UCSD-AML1 (cell line): ENCODE measurements around the gene CDK7.

Experiments
- DNase-seq: peaks from one replicate; lab custom pipeline; 2025; ENCODE audit not compliant: unreplicated experiment; lab: John Stamatoyannopoulos, UW

The CDK7 gene

GRCh38 chr5:69288688-69289087 lies 54.0 kb downstream of the CDK7 start:
- DNase-seq = no peak

DNA sequence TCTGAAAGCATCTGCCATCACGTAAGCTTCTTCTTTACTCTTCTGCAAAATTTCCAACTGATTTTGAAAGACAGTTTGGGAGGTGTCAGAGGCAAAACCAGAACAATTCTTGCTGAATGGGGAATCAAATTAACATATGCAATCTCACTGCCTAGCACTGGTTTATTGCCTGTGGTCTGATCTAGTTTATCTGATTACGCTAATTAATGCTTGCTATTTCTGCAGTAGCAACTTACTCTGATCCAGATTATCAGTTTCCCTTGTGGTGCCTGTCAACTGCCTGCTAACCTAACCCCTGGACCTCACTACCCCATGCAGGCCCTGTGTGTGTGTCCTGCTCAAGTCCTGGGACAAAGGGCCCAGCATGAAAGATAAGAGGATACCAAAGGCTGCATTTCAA lies 57.6 kb downstream of the CDK7 start:
- DNase-seq = no peak

DNA sequence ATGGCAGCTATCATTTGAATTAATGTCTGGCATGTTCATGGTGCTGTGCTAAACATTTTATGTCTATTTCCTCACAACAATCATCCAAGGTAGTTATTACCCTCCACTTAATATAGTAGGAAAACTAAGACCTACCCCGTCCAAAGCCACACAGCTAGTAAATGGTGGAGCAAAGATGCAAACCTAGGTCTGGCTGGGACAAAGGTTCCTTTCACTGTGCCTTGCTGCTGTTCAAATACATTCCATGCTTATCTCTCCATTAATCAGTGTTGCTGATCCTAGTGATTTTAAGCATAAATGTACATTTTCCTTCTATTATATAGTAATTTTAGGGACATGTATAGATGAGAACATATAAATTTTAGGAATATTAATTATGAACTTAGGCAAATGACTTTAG lies 59.2 kb downstream of the CDK7 start:
- no peak for DNase-seq

- DNase-seq = no peak
These were observed 60.5 kb downstream of the CDK7 start for GRCh38 chr5:69295088-69295754.

DNA sequence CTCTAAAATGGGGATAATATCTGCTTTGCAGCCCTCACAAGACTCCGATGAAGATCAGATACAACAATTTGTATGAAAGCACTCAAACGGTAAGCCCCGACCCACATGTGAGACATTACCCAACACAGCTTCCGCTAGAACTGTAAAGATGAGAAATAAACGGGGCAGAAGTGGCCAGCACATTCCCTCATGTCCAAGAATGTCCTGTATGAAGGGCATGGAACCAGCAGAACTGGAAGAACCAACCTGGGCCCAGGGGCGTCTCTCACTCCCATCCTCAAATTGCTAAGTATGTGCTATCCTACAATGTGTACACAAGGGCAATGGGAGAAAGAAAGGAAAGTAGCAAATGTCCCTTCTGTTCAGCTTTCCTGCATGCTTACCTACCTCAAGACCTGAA lies 64.9 kb downstream of the CDK7 start:
- DNase-seq = no peak

DNA sequence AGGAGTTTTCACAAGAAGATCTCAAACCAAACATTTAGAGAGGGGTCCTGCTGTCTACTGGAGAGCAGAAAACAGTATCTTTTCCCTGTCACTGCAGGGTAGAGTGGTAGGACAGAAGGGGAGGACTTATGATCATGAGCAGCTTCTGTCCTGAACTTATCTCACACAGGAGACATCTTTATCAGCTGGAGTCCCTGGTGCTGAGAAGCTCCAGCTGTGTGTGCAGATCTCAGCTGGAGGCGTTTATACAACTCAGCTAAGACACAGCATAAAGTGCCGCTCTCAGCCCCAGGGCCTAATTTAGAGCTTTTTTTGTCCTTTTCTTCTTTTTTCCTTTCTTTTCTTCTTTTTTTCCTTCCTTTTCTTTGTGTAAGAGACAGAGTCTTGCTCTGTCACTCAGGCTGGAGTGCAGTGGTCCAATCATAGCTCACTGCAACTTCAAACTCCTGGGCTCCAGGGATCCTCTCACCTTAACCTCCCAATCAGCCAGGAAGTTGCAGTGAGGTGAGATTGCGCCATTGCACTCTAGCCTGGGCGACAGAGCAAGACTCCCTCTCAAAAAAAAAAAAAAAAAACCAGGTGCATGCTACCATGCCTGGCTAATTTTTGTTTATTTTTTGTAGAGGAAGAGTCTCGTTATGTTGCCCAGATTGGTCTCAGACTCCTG lies 66.0 kb downstream of the CDK7 start:
- no peak for DNase-seq

GRCh38 chr5:69305512-69305911 lies 70.8 kb downstream of the CDK7 start:
- DNase-seq = no peak

DNA sequence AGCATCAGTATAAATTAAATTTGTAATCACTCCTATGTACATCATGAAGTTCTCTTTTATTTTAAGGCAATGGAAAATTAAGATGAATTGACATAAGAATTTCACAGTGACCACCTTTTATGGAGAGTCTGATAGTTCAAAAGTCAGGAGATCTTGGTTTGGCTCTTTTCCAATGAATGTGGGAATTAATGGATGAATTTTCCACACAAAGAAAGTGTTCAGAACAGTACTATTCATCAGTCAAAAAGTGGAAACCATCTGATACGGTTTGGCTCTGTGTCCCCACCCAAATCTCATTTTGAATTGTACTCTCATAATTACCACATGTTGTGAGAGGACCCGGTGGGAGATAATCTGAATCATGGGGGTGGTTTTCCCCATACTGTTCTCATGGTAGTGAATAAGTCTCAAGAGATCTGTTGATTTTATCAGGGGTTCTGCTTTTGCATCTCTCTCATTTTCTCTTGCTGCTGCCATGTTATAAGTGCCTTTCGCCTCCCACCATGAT lies 73.4 kb downstream of the CDK7 start:
- DNase-seq = no peak

DNA sequence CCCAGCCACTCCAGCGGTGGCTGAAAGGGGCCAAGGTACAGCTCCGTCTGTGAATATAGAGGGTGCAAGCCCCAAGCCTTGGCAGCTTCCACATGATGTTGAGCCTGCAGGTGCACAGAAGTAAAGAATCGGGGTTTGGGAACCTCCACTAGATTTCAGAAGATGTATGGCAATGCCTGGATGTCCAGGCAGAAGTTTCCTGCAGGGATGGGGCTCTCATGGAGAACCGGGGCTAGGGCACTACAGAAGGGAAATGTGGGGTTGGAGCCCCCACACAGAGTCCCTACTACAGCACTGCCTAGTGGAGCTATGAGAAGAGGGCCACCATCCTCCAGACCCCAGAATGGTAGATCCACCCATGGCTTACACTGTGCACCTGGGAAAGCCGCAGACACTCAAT lies 74.7 kb downstream of the CDK7 start:
- no peak for DNase-seq

DNA sequence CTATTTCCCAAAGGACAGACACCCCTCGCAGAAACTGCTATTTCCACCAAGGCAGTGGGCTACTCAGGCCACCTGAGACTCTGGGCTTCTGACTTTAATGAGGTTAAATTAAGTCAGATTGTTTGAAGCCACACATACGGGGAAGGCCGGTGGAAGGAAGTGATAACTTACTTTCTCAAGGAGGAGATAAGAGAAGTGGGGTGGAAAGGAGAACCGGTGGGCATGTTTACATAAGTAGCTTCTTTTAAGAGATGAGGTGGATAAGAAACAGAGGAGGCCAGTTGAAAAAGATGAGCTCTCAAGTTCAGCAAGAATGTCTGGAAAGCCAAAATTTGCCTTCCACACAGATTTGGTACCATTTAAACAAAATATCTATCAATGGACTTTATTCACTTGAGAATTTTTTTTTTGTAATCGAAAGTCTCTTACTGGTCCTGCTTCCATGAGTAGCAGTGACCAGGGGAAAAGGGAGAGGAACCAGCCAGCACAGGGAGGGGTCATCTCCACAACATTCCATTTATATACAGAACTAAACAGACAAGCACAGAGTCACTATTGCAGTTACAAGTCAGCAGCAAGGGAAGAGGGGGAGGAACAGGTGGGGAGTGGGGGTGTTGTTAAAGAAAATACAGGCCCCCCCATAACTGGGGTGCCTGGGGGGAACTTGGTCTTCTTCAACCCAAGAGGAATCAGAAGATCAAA lies 77.9 kb downstream of the CDK7 start:
- no peak for DNase-seq

DNA sequence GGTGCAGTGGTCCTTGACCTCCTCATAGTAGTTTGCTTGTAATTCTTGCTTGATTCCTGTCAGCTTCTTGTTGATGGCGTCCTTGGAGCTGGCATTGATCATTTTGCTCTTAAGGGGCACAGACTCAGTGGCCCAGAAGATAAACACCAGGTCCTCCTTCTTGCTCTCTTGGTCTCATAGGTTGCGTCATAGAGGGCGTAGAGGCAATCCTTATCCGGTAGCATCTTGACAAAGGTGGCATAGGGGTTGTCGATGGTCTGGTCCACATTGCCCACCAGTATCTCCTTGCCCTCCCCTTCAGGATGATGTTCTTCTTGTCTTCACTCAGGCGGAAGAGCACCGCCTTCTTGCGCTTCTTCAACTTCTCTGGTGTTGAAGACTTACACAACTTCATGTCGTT lies 78.7 kb downstream of the CDK7 start:
- DNase-seq = no peak

GRCh38 chr5:69315972-69316371 lies 81.3 kb downstream of the CDK7 start:
- no peak for DNase-seq

- no peak for DNase-seq
These were observed 82.7 kb downstream of the CDK7 start for GRCh38 chr5:69317391-69317790.

DNA sequence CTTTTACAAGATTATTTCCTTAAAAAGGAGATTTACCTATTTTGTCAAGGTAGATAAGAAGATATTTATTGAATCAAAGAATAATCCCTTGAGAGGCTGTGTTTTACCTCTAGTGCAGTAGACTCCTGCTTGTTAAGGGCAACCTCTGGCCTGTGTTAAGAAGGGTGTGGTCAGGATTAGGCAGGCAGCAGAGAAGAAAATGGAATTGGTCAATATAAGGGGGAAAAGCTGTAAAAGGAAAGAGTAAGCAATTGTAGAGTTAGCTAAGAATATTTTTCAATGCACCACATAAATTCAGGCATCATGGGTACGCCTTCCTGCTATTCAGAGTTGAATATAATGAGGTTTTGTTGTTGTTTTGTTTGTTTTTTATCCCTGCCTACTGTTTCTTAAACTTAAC lies 91.7 kb downstream of the CDK7 start:
- no peak for DNase-seq
